GM18870 (cell line): ENCODE measurements around the gene SLC24A4.

Experiments
- ATAC-seq: cut with Tn5 transposase; IDR thresholded peaks from one replicate; pipeline ENCODE4 v1.9.1; 2021; ENCODE audit warnings: moderate library complexity; ENCODE audit not compliant: unreplicated experiment

SLC24A4 gene

GRCh38 chr14:92452471-92452870 is 129.5 kb downstream of the SLC24A4 start:
- ATAC-seq: no peak

DNA sequence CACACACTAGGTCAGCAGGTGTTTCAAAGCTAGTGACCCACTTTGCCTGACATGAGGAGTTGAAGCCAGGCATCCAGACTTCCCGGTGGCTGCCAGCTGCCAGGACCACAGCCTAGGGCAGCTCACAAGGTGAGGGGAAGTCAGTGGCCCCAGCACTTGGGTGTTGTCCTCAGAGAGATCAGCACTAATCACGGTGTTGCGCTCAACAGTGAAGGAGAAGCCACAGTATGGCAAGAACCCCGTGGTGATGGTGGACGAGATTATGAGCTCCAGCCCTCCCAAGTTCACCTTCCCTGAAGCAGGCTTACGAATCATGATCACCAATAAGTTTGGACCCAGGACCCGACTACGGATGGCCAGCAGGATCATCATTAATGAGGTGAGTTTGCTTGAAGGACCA is 130.7 kb downstream of the SLC24A4 start:
- no peak for ATAC-seq

GRCh38 chr14:92455231-92455630 is 132.3 kb downstream of the SLC24A4 start:
- no peak for ATAC-seq

DNA sequence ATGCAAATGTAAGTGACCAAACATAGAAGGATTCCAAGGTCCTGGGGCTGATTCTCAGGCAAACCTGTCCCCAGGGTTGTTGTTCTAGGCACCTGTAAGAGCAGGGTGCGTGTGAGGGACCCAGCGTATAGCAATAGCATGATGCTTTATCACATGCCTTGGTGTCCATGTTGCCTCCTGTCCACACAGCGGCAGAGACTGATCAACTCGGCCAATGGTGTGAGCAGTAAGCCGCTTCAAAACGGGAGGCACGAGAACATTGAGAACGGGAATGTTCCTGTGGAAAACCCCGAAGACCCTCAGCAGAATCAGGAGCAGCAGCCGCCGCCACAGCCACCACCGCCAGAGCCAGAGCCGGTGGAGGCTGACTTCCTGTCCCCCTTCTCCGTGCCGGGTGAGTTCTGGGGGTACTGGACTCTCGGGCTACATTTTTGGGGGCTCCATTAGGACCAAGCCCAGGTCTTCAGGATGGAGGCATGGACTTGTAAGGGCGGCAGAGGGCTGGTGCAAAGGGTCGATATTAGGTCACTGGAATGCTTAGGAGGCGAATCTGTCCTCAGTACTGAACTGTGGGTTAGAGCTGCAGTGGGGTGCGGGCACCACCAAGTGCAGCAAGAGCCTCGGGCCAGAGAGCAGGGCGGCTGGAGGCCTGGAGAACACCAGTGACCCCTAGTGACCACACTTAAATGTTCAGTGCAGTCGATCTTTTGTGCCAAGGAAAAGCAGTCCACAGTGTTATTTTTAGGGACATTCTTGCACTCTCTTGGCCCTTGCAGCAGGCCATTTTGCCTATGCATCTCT is 133.4 kb downstream of the SLC24A4 start:
- no peak for ATAC-seq

GRCh38 chr14:92457016-92457565 is 134.1 kb downstream of the SLC24A4 start:
- no peak for ATAC-seq

DNA sequence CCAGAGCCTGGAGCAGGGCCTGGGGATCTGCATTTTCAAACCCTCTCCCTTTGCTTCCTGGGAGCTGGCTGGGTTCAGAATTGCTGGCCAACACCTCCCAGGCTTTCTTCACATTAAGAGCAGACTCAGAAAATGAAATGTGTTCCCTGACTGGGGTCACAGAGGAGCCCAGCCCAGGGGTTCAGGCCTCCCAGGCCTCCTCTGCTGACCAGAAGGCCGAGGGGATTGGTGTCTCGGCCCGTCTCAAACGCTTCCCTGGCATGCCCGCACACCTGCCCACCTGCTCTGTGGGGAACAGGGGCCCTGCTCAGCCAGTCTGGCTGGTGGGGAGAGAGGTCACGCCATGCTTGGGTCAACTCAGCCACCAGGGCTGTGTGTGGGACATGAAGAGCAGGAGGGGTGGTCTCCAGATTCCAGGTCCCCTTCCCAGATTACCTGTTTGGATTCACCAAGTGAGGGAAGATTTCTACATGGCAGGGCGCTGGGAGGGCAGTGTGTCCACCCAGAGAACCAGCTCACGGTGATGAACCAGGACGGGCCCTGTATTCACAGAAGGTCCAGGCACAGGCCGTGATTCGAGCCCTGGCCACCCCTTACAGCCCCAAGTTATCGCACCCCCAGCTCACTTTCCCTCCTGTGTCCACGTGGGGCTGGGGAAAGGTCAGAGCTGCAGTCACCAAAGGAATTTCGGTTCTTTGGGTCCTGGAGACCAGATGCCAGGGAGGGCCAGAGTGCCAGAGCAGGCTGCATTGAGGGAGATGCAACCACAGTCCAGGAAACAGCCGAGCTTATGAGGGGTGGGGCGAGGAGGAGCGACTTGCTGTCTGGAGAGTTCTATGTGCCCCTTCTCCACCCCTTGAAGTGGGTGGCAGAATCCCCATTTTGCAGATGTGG is 135.4 kb downstream of the SLC24A4 start:
- ATAC-seq: no peak

GRCh38 chr14:92459030-92459949 is 136.3 kb downstream of the SLC24A4 start:
- ATAC-seq: no peak

DNA sequence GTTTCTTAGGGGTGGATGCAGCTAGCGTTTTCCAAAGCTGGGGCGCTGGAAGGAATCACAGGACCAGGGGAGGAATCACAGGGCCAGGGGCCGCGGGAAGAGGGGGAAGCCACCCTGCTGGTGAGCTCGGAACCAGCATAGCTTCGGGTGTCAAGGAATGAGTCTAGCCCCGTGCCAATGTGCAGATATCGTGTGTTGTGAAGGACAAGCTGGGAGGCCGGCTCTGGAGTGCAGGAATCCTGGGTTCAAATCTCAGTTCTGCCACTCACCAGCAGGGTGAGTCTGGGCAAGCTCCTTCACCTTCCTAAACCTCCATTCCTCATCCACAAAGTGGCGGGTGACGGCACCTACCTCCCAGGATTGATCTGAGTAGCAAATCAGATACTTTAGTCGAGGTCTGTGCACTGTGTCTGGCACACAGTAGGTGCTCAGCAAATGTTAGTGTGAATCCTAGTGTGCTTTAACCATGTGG is 137.0 kb downstream of the SLC24A4 start:
- no peak for ATAC-seq

DNA sequence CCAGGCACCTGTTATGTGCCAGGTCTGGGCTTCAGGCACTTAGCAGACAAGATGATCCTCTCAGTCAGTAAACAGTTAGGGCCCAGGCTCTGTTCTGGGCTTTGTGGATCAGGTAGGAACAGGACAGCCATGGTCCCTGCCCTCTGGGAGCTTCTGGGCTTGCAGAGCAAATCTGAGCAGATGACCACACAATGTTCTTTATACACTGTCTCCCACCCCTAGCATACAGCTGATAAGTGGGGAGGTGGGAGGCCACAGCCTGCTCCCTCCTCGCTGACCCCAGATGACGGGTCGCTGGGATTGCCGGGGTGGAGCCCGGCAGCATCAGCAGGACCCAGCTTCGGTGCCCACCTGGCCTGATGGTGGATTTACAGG is 137.6 kb downstream of the SLC24A4 start:
- ATAC-seq: no peak

DNA sequence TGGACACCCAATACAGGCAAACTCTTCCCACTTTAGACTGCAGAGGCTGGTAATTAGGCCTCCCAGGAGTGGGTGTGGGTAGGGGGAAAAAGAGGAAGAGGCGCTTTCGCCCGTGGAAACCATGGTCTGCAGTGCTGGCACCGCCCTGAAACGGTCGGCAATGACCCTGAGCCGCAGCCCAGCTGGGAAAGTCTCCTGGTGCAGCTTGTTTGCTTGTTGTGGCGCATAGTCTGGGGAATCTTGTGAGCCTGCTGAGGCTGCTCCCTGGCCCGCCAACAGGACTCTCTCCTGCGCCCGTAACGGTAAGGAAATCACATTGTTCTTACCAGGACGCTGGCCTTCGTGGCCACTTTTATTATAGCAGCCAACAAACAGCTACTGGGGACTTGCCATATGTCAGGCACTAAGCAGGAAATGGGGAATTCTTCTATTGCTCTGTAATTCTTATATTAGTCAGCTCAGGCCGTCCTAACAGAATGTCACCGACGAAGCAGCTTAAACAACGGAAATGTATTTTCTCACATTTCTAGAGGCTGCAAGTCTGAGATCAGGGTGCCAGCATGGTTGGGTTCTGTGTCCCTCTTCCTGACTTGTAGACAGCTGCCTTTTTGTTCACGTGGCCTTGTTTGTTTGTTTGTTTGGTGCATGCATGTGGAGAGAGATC is 138.1 kb downstream of the SLC24A4 start:
- peak; percentile 60 for ATAC-seq

- ATAC-seq: no peak
These were observed 138.9 kb downstream of the SLC24A4 start for GRCh38 chr14:92461891-92462290.

- ATAC-seq: no peak
These were observed 139.6 kb downstream of the SLC24A4 start for GRCh38 chr14:92462568-92462967.

DNA sequence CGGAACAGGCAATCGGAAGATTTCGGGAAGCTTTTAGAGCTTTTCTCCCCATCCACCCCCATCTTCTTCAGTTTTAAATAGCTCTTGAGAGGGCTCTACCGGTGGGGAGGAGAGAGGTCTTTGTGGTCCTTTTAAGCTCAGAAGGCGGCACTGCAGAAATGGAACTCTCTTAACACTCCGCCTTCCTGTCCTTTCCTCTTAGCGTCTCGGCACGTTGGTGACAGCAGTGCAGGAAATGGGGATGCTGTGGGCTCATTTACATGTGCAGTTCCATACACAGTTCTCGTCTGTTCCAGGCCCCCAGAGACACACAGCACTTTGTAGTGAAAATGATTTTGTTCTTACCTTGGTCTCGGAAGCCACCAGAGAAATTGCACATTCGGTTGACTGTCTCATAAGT is 140.2 kb downstream of the SLC24A4 start:
- no peak for ATAC-seq

GRCh38 chr14:92464156-92464555 is 141.2 kb downstream of the SLC24A4 start:
- ATAC-seq: no peak

GRCh38 chr14:92464716-92465115 is 141.8 kb downstream of the SLC24A4 start:
- ATAC-seq: no peak

DNA sequence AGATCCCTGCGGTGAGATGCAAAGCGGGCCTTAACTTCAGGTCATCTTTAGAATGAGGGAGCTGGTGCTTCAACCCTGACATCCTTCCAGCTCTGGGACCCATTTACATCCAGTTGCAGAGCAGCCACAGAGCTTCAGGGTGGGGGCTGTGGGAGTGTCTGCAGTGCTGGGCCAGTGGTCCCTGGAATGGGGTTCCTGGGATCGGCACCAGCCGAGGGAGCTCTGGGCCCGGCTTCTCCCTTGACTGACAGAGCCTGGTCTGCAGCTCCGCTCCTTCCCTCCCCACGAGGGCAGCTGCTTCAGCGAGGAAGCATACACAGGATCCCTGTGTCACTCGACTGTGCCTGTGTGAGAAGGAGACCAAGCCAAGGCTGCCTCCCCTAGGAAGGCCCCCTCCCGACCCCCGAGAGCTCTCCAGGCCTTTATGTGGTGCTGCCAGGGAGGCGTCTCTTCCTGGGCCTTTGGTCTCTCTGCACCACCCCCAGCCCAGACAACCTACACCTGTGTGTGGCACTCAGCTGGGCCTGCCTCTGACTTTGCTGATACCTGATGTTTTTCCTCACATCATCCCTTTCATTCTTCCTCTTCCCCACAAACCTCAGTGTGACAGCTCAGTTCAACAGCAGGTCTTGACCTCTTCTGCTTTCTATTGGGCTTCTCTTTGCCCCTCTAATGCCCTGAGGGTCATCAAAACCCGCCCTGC is 142.5 kb downstream of the SLC24A4 start:
- no peak for ATAC-seq

DNA sequence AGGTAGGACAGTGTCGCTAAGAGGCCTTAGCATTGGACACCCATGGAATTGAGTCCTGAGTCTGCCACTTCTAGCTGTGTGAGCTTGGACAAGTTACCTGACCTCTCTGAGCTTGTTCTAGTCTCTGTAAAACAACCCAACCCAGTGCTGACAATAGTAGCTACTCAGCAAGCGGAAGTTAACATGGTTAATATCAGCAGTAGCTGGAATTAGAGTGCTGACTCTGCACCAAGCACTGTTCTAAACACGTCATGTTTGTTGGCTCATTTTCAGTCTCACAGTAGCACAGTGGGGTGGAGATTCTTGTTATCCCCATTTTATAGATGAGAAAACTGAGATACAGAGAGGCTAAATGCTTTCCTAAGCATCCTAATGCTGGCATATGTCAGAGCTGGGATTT is 143.1 kb downstream of the SLC24A4 start:
- no peak for ATAC-seq

DNA sequence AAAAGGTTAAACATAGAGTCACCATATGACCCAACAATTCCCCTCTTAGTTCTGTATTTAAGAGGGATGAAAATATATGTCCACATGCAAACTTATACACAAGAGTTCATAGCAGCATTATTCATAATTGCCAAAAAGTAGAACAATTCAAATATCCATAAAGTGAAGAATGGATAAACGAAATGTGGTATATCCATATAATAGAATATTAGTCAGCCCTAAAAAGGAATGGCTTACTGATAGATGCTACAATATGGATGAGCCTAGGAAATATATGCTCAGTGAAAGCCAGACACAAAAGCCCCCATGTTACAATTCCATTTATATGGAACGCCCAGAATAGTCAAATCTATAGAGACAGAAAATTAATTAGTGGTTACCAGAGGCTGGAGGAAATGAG is 146.6 kb downstream of the SLC24A4 start:
- no peak for ATAC-seq

GRCh38 chr14:92470215-92470614 is 147.2 kb downstream of the SLC24A4 start:
- no peak for ATAC-seq
